Measurements from ENCODE around the gene CMTM7. TPM values are rescaled to one million over a fixed set of nuclear protein-coding genes. Genes with fewer than 3 reads are reported as not detected.

CMTM7 gene
- total RNA-seq, 1 donor, result 10.1 TPM

DNA sequence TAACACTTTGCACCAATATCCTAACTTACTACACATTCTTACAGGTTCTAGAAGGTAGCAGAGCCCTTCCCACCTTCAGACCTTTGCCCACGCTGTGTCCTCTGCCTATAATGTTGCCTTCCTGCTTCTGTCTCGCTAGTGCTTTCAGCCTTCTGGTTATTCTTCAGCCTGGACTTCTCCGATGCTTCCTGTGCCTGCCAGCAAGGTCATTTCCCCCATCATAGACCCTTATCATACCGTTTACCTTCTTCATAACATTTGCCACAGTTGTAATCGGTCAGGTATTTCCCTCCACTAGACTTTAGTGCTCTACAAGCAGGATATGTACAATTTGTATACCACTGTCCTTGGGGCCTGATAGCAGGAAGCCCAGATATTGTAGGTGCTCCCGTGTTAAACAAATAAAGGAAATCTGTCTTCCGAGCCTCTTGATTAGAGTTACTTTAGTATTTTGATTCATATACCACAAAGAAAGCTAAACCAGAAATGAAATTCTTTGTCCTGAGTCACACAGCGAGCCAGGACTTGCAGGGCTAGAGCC, 35.8 kb upstream of the CMTM7 start:
- no peak overlapping the region for H3K4me3 ChIP-seq (ENCODE audit: low read depth, low read length)
- no peak for DNase-seq (ENCODE audit: low read depth)
- TF ChIP-seq, protein P1, sequence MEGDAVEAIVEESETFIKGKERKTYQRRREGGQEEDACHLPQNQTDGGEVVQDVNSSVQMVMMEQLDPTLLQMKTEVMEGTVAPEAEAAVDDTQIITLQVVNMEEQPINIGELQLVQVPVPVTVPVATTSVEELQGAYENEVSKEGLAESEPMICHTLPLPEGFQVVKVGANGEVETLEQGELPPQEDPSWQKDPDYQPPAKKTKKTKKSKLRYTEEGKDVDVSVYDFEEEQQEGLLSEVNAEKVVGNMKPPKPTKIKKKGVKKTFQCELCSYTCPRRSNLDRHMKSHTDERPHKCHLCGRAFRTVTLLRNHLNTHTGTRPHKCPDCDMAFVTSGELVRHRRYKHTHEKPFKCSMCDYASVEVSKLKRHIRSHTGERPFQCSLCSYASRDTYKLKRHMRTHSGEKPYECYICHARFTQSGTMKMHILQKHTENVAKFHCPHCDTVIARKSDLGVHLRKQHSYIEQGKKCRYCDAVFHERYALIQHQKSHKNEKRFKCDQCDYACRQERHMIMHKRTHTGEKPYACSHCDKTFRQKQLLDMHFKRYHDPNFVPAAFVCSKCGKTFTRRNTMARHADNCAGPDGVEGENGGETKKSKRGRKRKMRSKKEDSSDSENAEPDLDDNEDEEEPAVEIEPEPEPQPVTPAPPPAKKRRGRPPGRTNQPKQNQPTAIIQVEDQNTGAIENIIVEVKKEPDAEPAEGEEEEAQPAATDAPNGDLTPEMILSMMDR (IDR thresholded peaks at IDR 0.05; ENCODE audit: insufficient read depth, low read length), result no peak

DNA sequence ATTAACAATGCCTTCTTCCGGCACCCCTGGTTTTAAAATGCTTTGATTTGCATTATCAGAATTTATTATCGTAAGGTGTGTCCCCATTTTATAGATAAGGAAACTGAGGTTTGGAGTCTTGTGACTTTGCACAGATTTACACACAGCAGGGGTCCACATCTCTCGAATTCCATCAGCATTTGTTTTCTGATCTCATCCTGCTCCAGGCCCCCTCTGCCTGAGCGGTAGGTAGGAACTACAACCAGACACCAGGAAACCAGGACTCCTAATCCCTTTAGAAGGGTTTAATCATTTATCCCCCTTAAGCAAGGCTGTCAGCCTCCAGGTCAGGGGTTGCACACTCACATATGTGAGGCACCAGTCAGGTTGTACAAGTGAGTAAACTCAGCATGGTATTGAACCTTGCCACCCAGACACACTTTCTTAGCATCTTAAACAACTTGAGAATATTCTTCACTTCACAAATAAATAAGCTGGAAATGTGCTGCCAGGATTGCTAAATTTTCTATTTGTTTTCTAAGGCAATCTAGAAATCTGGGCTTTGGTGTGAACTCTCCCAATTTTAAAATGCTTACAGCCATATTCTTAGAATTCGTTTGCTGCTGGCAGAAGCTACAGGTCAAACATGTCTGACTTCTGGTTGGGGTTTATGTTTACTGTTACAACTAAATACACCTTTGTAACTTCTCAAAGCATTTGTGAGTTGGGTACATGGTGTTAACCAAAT, 31.7 kb upstream of the CMTM7 start:
- no peak for DNase-seq (ENCODE audit: low read depth)
- no peak overlapping the region for H3K4me3 ChIP-seq (ENCODE audit: low read depth, low read length)
- TF ChIP-seq, protein P1 (IDR thresholded peaks at IDR 0.05; ENCODE audit: insufficient read depth, low read length), result no peak

GRCh38 chr3:32360493-32360827, 31.2 kb upstream of the CMTM7 start:
- no peak overlapping the region for H3K4me3 ChIP-seq (ENCODE audit: low read depth, low read length)
- TF ChIP-seq, protein P1 (IDR thresholded peaks at IDR 0.05; ENCODE audit: insufficient read depth, low read length), result no peak
- DNase-seq (ENCODE audit: low read depth), result no peak

- no peak overlapping the region for H3K4me3 ChIP-seq (ENCODE audit: low read depth, low read length)
- DNase-seq (ENCODE audit: low read depth), result no peak
- TF ChIP-seq, protein P1 (IDR thresholded peaks at IDR 0.05; ENCODE audit: insufficient read depth, low read length), result no peak
Observed at GRCh38 chr3:32366638-32367397, 24.8 kb upstream of the CMTM7 start.

GRCh38 chr3:32367442-32367841, 24.2 kb upstream of the CMTM7 start:
- no peak overlapping the region for H3K4me3 ChIP-seq (ENCODE audit: low read depth, low read length)
- DNase-seq (ENCODE audit: low read depth), result no peak
- TF ChIP-seq, protein P1 (IDR thresholded peaks at IDR 0.05; ENCODE audit: insufficient read depth, low read length), result no peak

GRCh38 chr3:32371461-32372212, 20.0 kb upstream of the CMTM7 start:
- TF ChIP-seq, protein P1 (IDR thresholded peaks at IDR 0.05; ENCODE audit: insufficient read depth, low read length), result no peak
- no peak overlapping the region for H3K4me3 ChIP-seq (ENCODE audit: low read depth, low read length)
- no peak for DNase-seq (ENCODE audit: low read depth)
